A549 (cell line): ENCODE measurements around the gene SLC18A3. TPM values are rescaled to one million over a fixed set of nuclear protein-coding genes. Genes with fewer than 3 reads are reported as not detected.

ENCODE experiments used
- ATAC-seq, 2 experiments: fragments of 200-7000 bp in 1 of 2; fragments of >200 bp in 1 of 2; cut with Nextera tagmentation in 1 of 2; cut with Tn5 transposase in 1 of 2; 3 replicates each; pipeline versions ENCODE4 v1.8.0 to v1.9.1; 2018 to 2020; ENCODE audit warnings: mild to moderate bottlenecking in 1 of 2, moderate library complexity in 1 of 2
- CTCF ChIA-PET: fragments of 300-600 bp; sonication (Branson Sonifier 250); formaldehyde crosslinking; extraction: SDS; loops from one replicate; lab custom pipeline; 2021; ENCODE audit warnings: antibody characterized with exemption, inconsistent platforms; lab: Yijun Ruan, JAX
- POLR2A ChIA-PET: fragments of 350-600 bp; formaldehyde crosslinking; extraction: SDS; loops from one replicate; lab custom pipeline; 2021; ENCODE audit warnings: antibody characterized with exemption, inconsistent platforms; lab: Yijun Ruan, JAX
- DNase-seq, 2 experiments: peaks; one replicate each; pipeline versions ENCODE4 v3.0.0 to v3.0.0-alpha.2; 2011 to 2016; ENCODE audit warnings: low read depth in 1 of 2, low spot score in 1 of 2
- FAIRE-seq: peaks from 2 replicates; lab custom pipeline; 2011; peaks lifted over from hg19 to GRCh38; lab: Jason Lieb, UNC
- H3K27ac ChIP-seq, 2 experiments: fragments of >200 bp; sonication (Bioruptor Twin); formaldehyde crosslinking; 3 replicates each; pipeline ENCODE4 v1.5.1; 2016 to 2017
- H3K4me1 ChIP-seq: fragments of >200 bp; sonication (Bioruptor Twin); formaldehyde crosslinking; 3 replicates; pipeline ENCODE4 v1.6.1; 2016
- H3K4me2 ChIP-seq: fragments of >200 bp; sonication (Bioruptor Twin); formaldehyde crosslinking; 3 replicates; pipeline ENCODE4 v1.6.1; 2016
- H3K4me3 ChIP-seq: fragments of >200 bp; sonication (Bioruptor Twin); formaldehyde crosslinking; 3 replicates; pipeline ENCODE4 v1.5.1; 2016
- H3K9me3 ChIP-seq: fragments of >200 bp; sonication (Bioruptor Twin); formaldehyde crosslinking; 3 replicates; pipeline ENCODE4 v1.6.1; 2016
- ATOH8 ChIP-seq: fragments of 250-450 bp; sonication (Bioruptor Pico); IDR thresholded peaks from 2 replicates; pipeline ENCODE4 v1.5.0; 2020; ENCODE audit warnings: low read depth, mild to moderate bottlenecking, moderate library complexity
- BHLHE40 ChIP-seq: IDR thresholded peaks from 2 replicates; pipeline ENCODE4 v1.6.1; 2012; ENCODE audit warnings: low read depth, low read length, inconsistent platforms
- CBX2 ChIP-seq: fragments of 200-600 bp; sonication (generic); IDR thresholded peaks from 2 replicates; pipeline ENCODE4 v1.6.1; 2016; ENCODE audit warnings: low read depth, mild to moderate bottlenecking, borderline replicate concordance
- E2F6 ChIP-seq: IDR thresholded peaks from 2 replicates; pipeline ENCODE4 v1.6.1; 2012; ENCODE audit warnings: low read depth, borderline replicate concordance
- ELK1 ChIP-seq: fragments of 150-350 bp; IDR thresholded peaks from 2 replicates; pipeline ENCODE4 v1.6.1; 2014; ENCODE audit warnings: low read depth, mild to moderate bottlenecking, low read length
- EP300 ChIP-seq, 2 experiments: fragments of >200 bp; sonication (Bioruptor Twin); formaldehyde crosslinking; IDR thresholded peaks; 2 replicates in 1 of 2; 3 replicates in 1 of 2; pipeline ENCODE4 v1.6.1; 2016 to 2017
- HDAC2 ChIP-seq: fragments of 200-600 bp; sonication (generic); IDR thresholded peaks from 2 replicates; pipeline ENCODE4 v1.6.1; 2016
- HES2 ChIP-seq: fragments of >200 bp; sonication (Bioruptor Twin); formaldehyde crosslinking; IDR thresholded peaks from 2 replicates; pipeline ENCODE4 v1.6.1; 2016
- HOXA7 ChIP-seq: fragments of 250-450 bp; sonication (Bioruptor Pico); IDR thresholded peaks from 2 replicates; pipeline ENCODE4 v1.5.0; 2020; ENCODE audit warnings: mild to moderate bottlenecking, moderate library complexity
- KDM5A ChIP-seq: fragments of 200-600 bp; sonication (generic); IDR thresholded peaks from 2 replicates; pipeline ENCODE4 v1.6.1; 2016; ENCODE audit warnings: antibody characterized with exemption, mild to moderate bottlenecking
- MAFK ChIP-seq: fragments of 450-650 bp; IDR thresholded peaks from 2 replicates; pipeline ENCODE4 v1.6.1; 2014; ENCODE audit not compliant: partially characterized antibody
- MAX ChIP-seq: IDR thresholded peaks from 2 replicates; pipeline ENCODE4 v1.6.1; 2012
- NFE2L2 ChIP-seq: fragments of 150-350 bp; conservative IDR thresholded peaks from 2 replicates; pipeline ENCODE4 v1.6.1; 2014; ENCODE audit warnings: low read length
- NPAS2 ChIP-seq: fragments of 250-450 bp; sonication (Bioruptor Pico); IDR thresholded peaks from 2 replicates; pipeline ENCODE4 v1.8.0; 2022; ENCODE audit warnings: mild to moderate bottlenecking, moderate library complexity, borderline replicate concordance
- PHF8 ChIP-seq: fragments of 200-600 bp; sonication (generic); IDR thresholded peaks from 2 replicates; pipeline ENCODE4 v1.6.1; 2016; ENCODE audit warnings: low read depth, mild to moderate bottlenecking, antibody characterized with exemption, moderate library complexity, borderline replicate concordance
- POLR2AphosphoS2 ChIP-seq: conservative IDR thresholded peaks from 2 replicates; pipeline ENCODE4 v1.6.1; 2012; ENCODE audit warnings: low read length, improper control_type of control experiment, inconsistent platforms
- RARB ChIP-seq: fragments of 250-450 bp; sonication (Bioruptor Pico); IDR thresholded peaks from 2 replicates; pipeline ENCODE4 v1.8.0; 2021; ENCODE audit warnings: mild to moderate bottlenecking, moderate library complexity
- SREBF2 ChIP-seq: fragments of 450-650 bp; IDR thresholded peaks from 2 replicates; pipeline ENCODE4 v1.6.1; 2014; ENCODE audit warnings: mild to moderate bottlenecking, moderate library complexity
- TP53 ChIP-seq: fragments of 250-450 bp; sonication (Bioruptor Pico); IDR thresholded peaks from 2 replicates; pipeline ENCODE4 v1.5.0; 2021; ENCODE audit warnings: mild to moderate bottlenecking, moderate library complexity
- ZNF302 ChIP-seq: fragments of 250-450 bp; sonication (Bioruptor Pico); IDR thresholded peaks from 2 replicates; pipeline ENCODE4 v1.9.0; 2021; ENCODE audit warnings: inconsistent platforms, mild to moderate bottlenecking, moderate library complexity
- ZSCAN20 ChIP-seq: fragments of 250-450 bp; sonication (Bioruptor Pico); IDR thresholded peaks from 2 replicates; pipeline ENCODE4 v1.8.0; 2022; ENCODE audit warnings: mild to moderate bottlenecking, moderate library complexity
- WGBS: methylation state at CpG from one replicate; pipeline ENCODE4 v1.1.6; 2017; ENCODE audit errors: missing lambda C conversion rate; 5-methylcytosine and 5-hydroxymethylcytosine counted together
- polyA plus RNA-seq, 4 experiments: library from polyadenylated mRNA; depleted of rRNA in 3 of 4; stranded (reverse); fragments of >200 nt; fragmentation: RNase III in 1 of 4; extraction: RNeasy Plus Mini Kit Qiagen cat#74134 plus additional on column Dnase treatment in 1 of 4; gene quantifications; 2 replicates in 3 of 4; 3 replicates in 1 of 4; pipeline ENCODE4 v1.2.3, GENCODE V29; 2011 to 2017

Gene SLC18A3
- polyA plus RNA-seq, 2 of the 4 experiments (the other 2 are of a cell fraction) = not detected

GRCh38 chr10:49620841-49621378, 10.8 kb downstream of the SLC18A3 start:
- ATAC-seq (no peak), FAIRE-seq (no peak), DNase-seq (no peak)
- H3K27ac ChIP-seq = no peak overlapping the region
- H3K4me3 ChIP-seq = no peak overlapping the region
- CTCF ChIA-PET = interaction anchor here (3.1 kb wide), 1 partner anchor 28 kb away, joined by 11 read pairs; no protein-coding TSS in a partner anchor
- no peaks in the 10 kb centered on the region for H3K4me1 ChIP-seq
- WGBS = 33% methylated on average over 6 of the region's 6 CpGs
- no peaks in the 10 kb centered on the region for H3K9me3 ChIP-seq
- TF ChIP-seq HOXA7 (CRISPR knock-in tag) (no peak), RARB (CRISPR knock-in tag) (no peak), MAFK (no peak), CBX2 (no peak), SREBF2 (no peak), BHLHE40 (no peak), NPAS2 (CRISPR knock-in tag) (no peak), HDAC2 (no peak), PHF8 (no peak), NFE2L2 (no peak), POLR2AphosphoS2 (no peak), E2F6 (no peak), ZSCAN20 (no peak), ELK1 (no peak), EP300 (IDR thresholded peaks at IDR 0.05) (no peak), HES2 (no peak)
- no peak overlapping the region for H3K4me2 ChIP-seq
- POLR2A ChIA-PET = no interaction called here

- H3K4me1 ChIP-seq = no peaks in the 10 kb centered on the region
- TF ChIP-seq ATOH8 (CRISPR knock-in tag) = no peak
- no peak for TF ChIP-seq ZSCAN20
- TF ChIP-seq ZNF302 (CRISPR knock-in tag) = no peak
- no peak for TF ChIP-seq KDM5A
- no peak for TF ChIP-seq TP53 (CRISPR knock-in tag)
- no peak for TF ChIP-seq MAX
- TF ChIP-seq, all 56 proteins: peak for 0
- CTCF ChIA-PET = interaction anchor here (3.1 kb wide), 1 partner anchor 29 kb away, joined by 11 read pairs; no protein-coding TSS in a partner anchor
- Histone ChIP-seq H3K4me3 (no peak overlapping the region), H3K4me2 (no peak overlapping the region), H3K27ac (no peak overlapping the region), H3K9me3 (no peaks in the 10 kb centered on the region)
- ATAC-seq = no peak
- FAIRE-seq = no peak
- 47% methylated on average over 6 of the region's 6 CpGs for WGBS
- DNase-seq = no peak
- POLR2A ChIA-PET = no interaction called here
Observed at GRCh38 chr10:49621561-49621960, 11.5 kb downstream of the SLC18A3 start.
